Stomach (tissue), 4 donors: ENCODE data around the gene GDF2.

Source experiments
- EP300 ChIP-seq: sonication (generic); formaldehyde crosslinking; IDR thresholded peaks from one replicate; pipeline ENCODE4 v1.6.1; 2017; ENCODE audit warnings: antibody characterized with exemption
- POLR2AphosphoS5 ChIP-seq, 3 donors: sonication (generic); formaldehyde crosslinking; IDR thresholded peaks; one replicate each; pipeline ENCODE4 v1.6.1; 2016; ENCODE audit warnings: antibody characterized with exemption in 3 of 3
- TF ChIP-seq, protein P1 (sequence below), 7 experiments: fragments of 450-650 bp in 4 of 7; fragments of 200-600 bp in 3 of 7; sonication (generic) in 3 of 7; IDR thresholded peaks; one replicate each; pipeline ENCODE4 v1.5.1; 2016 to 2019; ENCODE audit warnings: antibody characterized with exemption in 7 of 7, control low read depth in 2 of 7, mild to moderate bottlenecking in 1 of 7

DNA sequence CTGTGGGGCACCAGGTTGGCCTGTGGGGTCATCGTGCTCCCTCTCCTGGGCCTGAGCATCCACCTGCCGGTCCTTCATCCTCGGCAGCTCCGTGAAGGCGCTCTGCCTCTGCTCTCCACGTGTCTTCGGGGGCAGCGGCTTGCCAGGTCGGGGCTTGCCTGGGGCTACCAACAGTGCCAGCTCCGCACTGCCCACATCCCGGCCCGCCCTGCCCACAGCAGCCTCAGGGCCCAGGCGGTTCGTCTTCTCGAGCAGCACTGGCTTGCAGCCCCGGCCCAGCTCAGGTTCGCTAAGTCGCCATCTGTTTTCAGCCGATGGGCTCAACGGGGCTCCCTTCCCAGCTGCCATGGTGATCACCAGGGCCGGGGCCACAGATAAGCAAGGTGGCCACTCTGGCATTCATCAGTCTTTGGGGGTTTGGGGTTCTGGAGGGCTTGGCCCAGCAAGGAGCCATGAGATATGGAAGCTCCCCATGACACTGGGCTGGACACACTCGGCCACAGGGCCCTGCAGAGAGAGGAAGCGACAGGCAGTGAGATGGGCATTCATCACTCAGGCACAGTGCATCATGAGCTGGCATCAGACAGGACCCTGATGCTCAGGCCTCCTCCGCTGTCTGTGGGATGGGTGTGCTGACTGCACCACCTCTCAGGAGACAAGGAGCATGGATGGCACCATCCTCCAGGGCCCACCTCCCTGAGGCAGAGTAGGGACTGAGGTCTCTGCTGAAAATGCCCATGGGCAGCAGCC, 46.4 kb downstream of the GDF2 start:
- no peak for TF ChIP-seq POLR2AphosphoS5 (IDR thresholded peaks at IDR 0.05)
- no peak for TF ChIP-seq EP300
- TF ChIP-seq, protein P1, sequence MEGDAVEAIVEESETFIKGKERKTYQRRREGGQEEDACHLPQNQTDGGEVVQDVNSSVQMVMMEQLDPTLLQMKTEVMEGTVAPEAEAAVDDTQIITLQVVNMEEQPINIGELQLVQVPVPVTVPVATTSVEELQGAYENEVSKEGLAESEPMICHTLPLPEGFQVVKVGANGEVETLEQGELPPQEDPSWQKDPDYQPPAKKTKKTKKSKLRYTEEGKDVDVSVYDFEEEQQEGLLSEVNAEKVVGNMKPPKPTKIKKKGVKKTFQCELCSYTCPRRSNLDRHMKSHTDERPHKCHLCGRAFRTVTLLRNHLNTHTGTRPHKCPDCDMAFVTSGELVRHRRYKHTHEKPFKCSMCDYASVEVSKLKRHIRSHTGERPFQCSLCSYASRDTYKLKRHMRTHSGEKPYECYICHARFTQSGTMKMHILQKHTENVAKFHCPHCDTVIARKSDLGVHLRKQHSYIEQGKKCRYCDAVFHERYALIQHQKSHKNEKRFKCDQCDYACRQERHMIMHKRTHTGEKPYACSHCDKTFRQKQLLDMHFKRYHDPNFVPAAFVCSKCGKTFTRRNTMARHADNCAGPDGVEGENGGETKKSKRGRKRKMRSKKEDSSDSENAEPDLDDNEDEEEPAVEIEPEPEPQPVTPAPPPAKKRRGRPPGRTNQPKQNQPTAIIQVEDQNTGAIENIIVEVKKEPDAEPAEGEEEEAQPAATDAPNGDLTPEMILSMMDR (IDR thresholded peaks at IDR 0.05) = no peak
